Ectodermal cell (in vitro differentiated cells): ENCODE measurements around the gene PNLIPRP3.

ENCODE experiments used
- H3K27ac ChIP-seq: 2 replicates; pipeline ENCODE4 v1.7.0; 2013; ENCODE audit warnings: mild to moderate bottlenecking, low read depth, low read length; ENCODE audit not compliant: insufficient read depth, poor library complexity, severe bottlenecking
- H3K27me3 ChIP-seq: 2 replicates; pipeline ENCODE4 v1.7.0; 2013; ENCODE audit warnings: mild to moderate bottlenecking, low read length; ENCODE audit not compliant: insufficient read depth, control insufficient read depth, poor library complexity, severe bottlenecking
- H3K36me3 ChIP-seq: one replicate; pipeline ENCODE4 v1.7.0; 2013; ENCODE audit warnings: low read length; ENCODE audit not compliant: control insufficient read depth, insufficient read depth
- H3K4me1 ChIP-seq: one replicate; pipeline ENCODE4 v1.7.0; 2013; ENCODE audit warnings: low read length; ENCODE audit not compliant: control insufficient read depth, insufficient read depth
- H3K4me3 ChIP-seq: 2 replicates; pipeline ENCODE4 v1.7.0; 2013; ENCODE audit warnings: low read depth, low read length, control low read depth; ENCODE audit not compliant: insufficient read depth
- H3K9me3 ChIP-seq: 2 replicates; pipeline ENCODE4 v1.7.0; 2013; ENCODE audit warnings: mild to moderate bottlenecking, low read length, moderate library complexity; ENCODE audit not compliant: control insufficient read depth
- WGBS, 2 experiments: methylation state at CpG; one replicate each; pipeline ENCODE4 v1.1.7; 2013; ENCODE audit warnings: missing lambda C conversion rate in 2 of 2; 5-methylcytosine and 5-hydroxymethylcytosine counted together

The PNLIPRP3 gene

DNA sequence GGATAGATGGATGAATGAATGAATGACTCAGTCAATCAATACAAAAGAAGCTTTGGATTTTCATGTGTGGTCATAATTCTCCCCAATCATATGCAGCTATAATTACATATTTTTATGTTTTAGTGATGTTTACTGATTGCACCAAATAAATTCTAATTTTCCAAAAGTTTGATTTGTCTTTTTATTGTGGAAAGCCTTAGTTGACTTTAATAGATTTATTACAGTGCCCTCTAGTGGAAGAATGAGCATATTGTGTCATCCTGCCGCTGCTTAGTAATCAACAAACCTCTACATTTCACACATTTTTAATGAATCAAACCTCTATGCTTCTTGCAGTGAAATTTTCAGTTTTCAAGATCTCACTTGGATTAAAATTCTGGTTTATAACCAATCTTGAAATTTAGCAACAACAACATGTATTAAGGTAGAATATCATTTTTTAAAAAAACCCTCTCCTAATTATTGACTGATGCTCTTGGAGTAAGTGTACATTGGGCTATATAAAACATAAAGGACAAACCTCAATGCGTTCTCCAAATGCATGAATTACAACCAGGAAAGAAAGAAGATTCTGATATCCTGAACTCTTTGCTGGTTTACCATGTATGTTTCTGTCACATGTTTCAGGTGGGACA is 62.5 kb downstream of the PNLIPRP3 start:
- H3K4me1 ChIP-seq, result no peaks in the 10 kb centered on the region
- no peak overlapping the region for H3K27ac ChIP-seq
- H3K9me3 ChIP-seq, result no peaks in the 10 kb centered on the region
- WGBS, 2 experiments, result 32 to 42% methylated on average over 2 of the region's 2 CpGs
- H3K27me3 ChIP-seq, result no peaks in the 10 kb centered on the region
- no peak overlapping the region for H3K4me3 ChIP-seq
- H3K36me3 ChIP-seq, result no peaks in the 10 kb centered on the region

DNA sequence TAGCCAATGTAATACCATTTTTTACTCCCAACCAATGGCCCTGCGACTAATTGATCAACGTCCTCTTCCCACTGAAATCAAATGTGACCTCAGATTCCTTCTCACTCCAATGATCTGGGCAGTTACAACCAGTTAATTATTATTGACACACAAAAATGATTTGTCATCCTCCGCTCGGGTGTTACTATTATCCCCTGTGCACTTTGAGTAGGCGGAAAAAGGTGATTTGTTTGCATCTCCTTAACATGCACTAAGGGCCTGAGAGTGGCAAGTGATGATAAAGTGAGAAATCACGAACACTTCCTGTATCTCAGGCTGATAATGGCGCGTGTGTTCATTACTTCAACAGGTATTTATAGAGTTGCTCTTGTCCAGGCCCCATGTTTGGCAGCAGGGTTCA is 77.1 kb downstream of the PNLIPRP3 start:
- H3K4me1 ChIP-seq, result no peaks in the 10 kb centered on the region
- H3K27ac ChIP-seq, result no peak overlapping the region
- no peaks in the 10 kb centered on the region for H3K9me3 ChIP-seq
- 80 to 82% methylated on average over 8 of the region's 8 CpGs for WGBS, 2 experiments
- no peaks in the 10 kb centered on the region for H3K27me3 ChIP-seq
- no peak overlapping the region for H3K4me3 ChIP-seq
- H3K36me3 ChIP-seq, result no peaks in the 10 kb centered on the region

- no peaks in the 10 kb centered on the region for H3K36me3 ChIP-seq
- no peaks in the 10 kb centered on the region for H3K9me3 ChIP-seq
- H3K27ac ChIP-seq, result no peak overlapping the region
- no peaks in the 10 kb centered on the region for H3K4me1 ChIP-seq
- no peaks in the 10 kb centered on the region for H3K27me3 ChIP-seq
- 93 to 97% methylated on average over 3 of the region's 3 CpGs for WGBS, 2 experiments
- H3K4me3 ChIP-seq, result no peak overlapping the region
Measured at GRCh38 chr10:116510565-116510964, 82.9 kb downstream of the PNLIPRP3 start.

- no peaks in the 10 kb centered on the region for H3K9me3 ChIP-seq
Measured at GRCh38 chr10:116511365-116511764, 83.7 kb downstream of the PNLIPRP3 start.

DNA sequence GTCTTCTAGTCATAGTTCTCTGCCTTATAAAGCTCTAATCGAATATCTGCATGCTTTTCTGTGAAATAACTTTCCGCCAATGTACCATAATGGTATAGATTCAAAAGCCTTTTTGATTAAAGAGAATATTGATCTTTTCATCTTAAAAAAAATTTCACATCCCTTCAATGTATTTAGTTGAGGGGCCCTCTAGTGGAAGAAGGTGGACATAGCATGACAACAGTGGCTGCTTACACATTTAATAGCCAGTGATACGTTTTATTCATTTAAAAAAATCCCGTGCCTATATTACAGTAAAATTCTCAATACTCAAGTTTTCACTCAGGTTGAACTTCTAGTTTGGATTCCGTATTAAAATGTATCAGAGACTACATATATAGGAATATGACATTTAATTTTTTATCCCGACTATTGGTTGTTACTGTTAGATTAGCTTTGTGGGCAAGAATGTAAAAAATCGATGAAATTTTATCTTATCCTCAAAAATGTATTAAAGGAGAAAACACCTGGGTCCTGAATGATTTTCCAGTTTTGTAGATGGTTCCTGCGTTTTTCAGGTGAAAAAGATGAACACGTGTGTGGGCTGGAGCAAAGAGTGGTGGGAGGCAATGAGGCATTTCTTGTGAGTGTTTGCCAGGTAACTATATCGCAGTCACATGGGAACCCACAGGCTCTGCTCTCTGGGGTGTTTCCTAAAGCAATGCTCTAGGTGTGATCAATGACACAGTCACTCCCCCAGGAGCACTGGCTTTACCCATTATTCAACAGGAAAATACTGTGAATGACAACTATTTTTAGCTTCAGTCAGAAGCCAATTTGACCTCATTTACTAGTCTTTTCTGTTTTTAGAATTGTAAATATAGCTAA is 94.0 kb downstream of the PNLIPRP3 start:
- Histone ChIP-seq H3K9me3 (no peaks in the 10 kb centered on the region), H3K36me3 (no peaks in the 10 kb centered on the region), H3K4me1 (no peaks in the 10 kb centered on the region), H3K27ac (no peak overlapping the region), H3K27me3 (no peaks in the 10 kb centered on the region), H3K4me3 (no peak overlapping the region)
- WGBS, 2 experiments, result 46 to 59% methylated on average over 6 to 8 of the region's 10 CpGs

More at GRCh38 chr10:116511365-116511764, 83.7 kb downstream of the PNLIPRP3 start:
- Histone ChIP-seq H3K4me1 (no peaks in the 10 kb centered on the region), H3K36me3 (no peaks in the 10 kb centered on the region), H3K4me3 (no peak overlapping the region), H3K27me3 (no peaks in the 10 kb centered on the region), H3K27ac (no peak overlapping the region)
- WGBS, 2 experiments, result 59 to 63% methylated on average over 3 of the region's 3 CpGs

DNA sequence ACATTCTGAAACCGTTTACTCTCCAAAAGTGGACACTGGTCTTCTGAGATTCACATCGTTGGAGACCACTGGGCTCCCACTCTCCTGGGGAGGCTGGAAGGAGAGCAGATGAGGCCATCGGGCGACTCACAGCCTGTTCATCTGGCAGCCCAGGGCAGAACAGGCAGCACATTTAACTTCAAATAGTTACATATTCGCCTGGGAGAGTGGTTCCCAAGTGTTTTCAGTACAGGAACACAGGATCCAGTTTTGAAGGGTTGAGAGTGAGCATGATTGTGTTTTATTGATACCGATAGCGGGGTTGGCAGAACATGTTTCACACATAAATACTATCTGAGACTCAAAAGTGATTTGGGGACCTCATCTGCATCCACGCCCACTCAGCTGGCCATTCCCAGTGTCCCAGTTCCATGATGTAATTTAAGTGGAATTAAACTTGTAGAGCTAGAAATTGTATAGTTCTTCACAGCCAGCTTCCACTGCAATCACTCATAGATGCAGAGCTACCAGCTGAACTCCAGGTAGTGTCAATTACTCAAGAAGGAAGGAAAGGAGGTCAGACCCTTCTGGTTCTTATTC is 95.2 kb downstream of the PNLIPRP3 start:
- 89 to 94% methylated on average over 7 to 8 of the region's 8 CpGs for WGBS, 2 experiments
- no peaks in the 10 kb centered on the region for H3K27me3 ChIP-seq
- H3K27ac ChIP-seq, result no peak overlapping the region
- no peak overlapping the region for H3K4me3 ChIP-seq
- H3K36me3 ChIP-seq, result no peaks in the 10 kb centered on the region
- H3K9me3 ChIP-seq, result no peaks in the 10 kb centered on the region
- H3K4me1 ChIP-seq, result no peaks in the 10 kb centered on the region

DNA sequence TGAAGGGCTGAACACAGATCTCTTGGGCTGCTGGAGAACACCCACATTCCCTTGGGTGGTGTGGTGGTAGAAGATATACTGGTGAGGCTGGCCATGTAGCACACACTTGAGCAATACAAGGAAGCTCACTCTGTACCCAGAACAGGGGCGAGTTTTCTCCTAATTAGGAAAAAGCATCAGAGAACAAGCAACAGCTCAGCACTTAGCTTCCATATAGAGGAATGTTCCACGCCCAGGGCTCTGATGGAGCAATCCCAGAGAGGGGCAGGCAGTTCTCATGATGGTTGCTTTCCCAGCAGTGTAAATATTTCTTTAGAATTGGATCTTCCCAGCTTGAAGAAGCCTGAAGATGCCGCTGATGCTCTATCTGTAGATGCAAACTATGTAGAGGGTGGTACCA is 97.1 kb downstream of the PNLIPRP3 start:
- Histone ChIP-seq H3K27ac (no peak overlapping the region), H3K4me1 (no peaks in the 10 kb centered on the region), H3K36me3 (no peaks in the 10 kb centered on the region), H3K4me3 (no peak overlapping the region), H3K27me3 (no peaks in the 10 kb centered on the region), H3K9me3 (no peaks in the 10 kb centered on the region)
- 94 to 95% methylated on average over 3 of the region's 3 CpGs for WGBS, 2 experiments

GRCh38 chr10:116526219-116526618 is 98.6 kb downstream of the PNLIPRP3 start:
- no peak overlapping the region for H3K27ac ChIP-seq
- no peaks in the 10 kb centered on the region for H3K27me3 ChIP-seq
- no peaks in the 10 kb centered on the region for H3K4me1 ChIP-seq
- no peaks in the 10 kb centered on the region for H3K9me3 ChIP-seq
- 90 to 100% methylated on average over 1 to 2 of the region's 3 CpGs for WGBS, 2 experiments
- H3K4me3 ChIP-seq, result no peak overlapping the region
- no peaks in the 10 kb centered on the region for H3K36me3 ChIP-seq
